Stomach (tissue), 9 donors: ENCODE measurements around the gene DIPK1C. TPM values are rescaled to one million over a fixed set of nuclear protein-coding genes. Genes with fewer than 3 reads are reported as not detected.

ENCODE experiments used
- DNase-seq, 2 donors: peaks; one replicate each; pipeline versions ENCODE4 v3.0.0 to v3.0.0-alpha.2; 2013 to 2019
- H3K27ac ChIP-seq, 5 donors: fragments of 200-600 bp in 4 of 5; sonication (generic) in 4 of 5; one replicate each; pipeline ENCODE4 v1.5.1; 2013 to 2019; ENCODE audit warnings: mild to moderate bottlenecking in 1 of 5, moderate library complexity in 1 of 5
- H3K27me3 ChIP-seq, 3 donors: fragments of 200-600 bp; sonication (generic); one replicate each; pipeline ENCODE4 v1.5.1; 2017 to 2019; ENCODE audit warnings: mixed run types in 1 of 3
- H3K36me3 ChIP-seq, 4 donors: fragments of 200-600 bp; sonication (generic); 1 replicate in 3 of 4; 2 replicates in 1 of 4; pipeline ENCODE4 v1.5.1; 2016 to 2019
- H3K4me1 ChIP-seq, 4 donors: fragments of 200-600 bp; sonication (generic); one replicate each; pipeline ENCODE4 v1.5.1; 2016 to 2019
- H3K4me3 ChIP-seq, 4 donors: fragments of 200-600 bp; sonication (generic) in 3 of 4; one replicate each; pipeline ENCODE4 v1.5.1; 2016 to 2019; ENCODE audit warnings: mild to moderate bottlenecking in 1 of 4
- H3K9me3 ChIP-seq, 4 donors: fragments of 200-600 bp; sonication (generic); one replicate each; pipeline ENCODE4 v1.5.1; 2016 to 2019
- EP300 ChIP-seq: sonication (generic); formaldehyde crosslinking; IDR thresholded peaks from one replicate; pipeline ENCODE4 v1.6.1; 2017; ENCODE audit warnings: antibody characterized with exemption
- POLR2A ChIP-seq, 4 donors: fragments of 450-650 bp; IDR thresholded peaks; one replicate each; pipeline ENCODE4 v1.6.1; 2016; ENCODE audit warnings: antibody characterized with exemption in 4 of 4, control low read depth in 2 of 4, mild to moderate bottlenecking in 1 of 4, moderate library complexity in 1 of 4
- POLR2AphosphoS5 ChIP-seq, 3 donors: sonication (generic); formaldehyde crosslinking; IDR thresholded peaks; one replicate each; pipeline ENCODE4 v1.6.1; 2016; ENCODE audit warnings: antibody characterized with exemption in 3 of 3
- WGBS, 5 donors: extraction: QIAGEN DNeasy Blood & Tissue Kit in 3 of 5; methylation state at CpG; one replicate each; pipeline versions ENCODE4 v1.1.5 to v1.1.7; 2013 to 2018; 5-methylcytosine and 5-hydroxymethylcytosine counted together
- intact Hi-C: fragments of 100-400 bp; cut with DNase I; formaldehyde crosslinking; loops from one replicate; pipeline ENCODE4 v1.15.1; 2023; ENCODE audit warnings: low total_unique reads
- polyA plus RNA-seq, 3 donors: library from polyadenylated mRNA; stranded (reverse); fragments of 200-250 nt; gene quantifications; one replicate each; pipeline ENCODE4 v1.2.3, GENCODE V29; 2013
- total RNA-seq, 5 donors: library from RNA; depleted of rRNA; stranded (reverse); fragments of >200 nt; gene quantifications; one replicate each; pipeline versions ENCODE4 v1.1.0 to v1.2.3, GENCODE V29; 2014 to 2016
- TF ChIP-seq, protein P1 (sequence below), 7 experiments: fragments of 450-650 bp in 4 of 7; fragments of 200-600 bp in 3 of 7; sonication (generic) in 3 of 7; IDR thresholded peaks; one replicate each; pipeline ENCODE4 v1.5.1; 2016 to 2019; ENCODE audit warnings: antibody characterized with exemption in 7 of 7, control low read depth in 2 of 7, mild to moderate bottlenecking in 1 of 7
- donor health status: healthy with polysubstance abuse.
- donor health status: Bipolar disorder and iron deficiency.
- donor health status: healthy.

Gene DIPK1C
- total and polyA plus RNA-seq, 8 donors, result 0.55 to 2.3 (median 1.8) TPM; not detected in 3

DNA sequence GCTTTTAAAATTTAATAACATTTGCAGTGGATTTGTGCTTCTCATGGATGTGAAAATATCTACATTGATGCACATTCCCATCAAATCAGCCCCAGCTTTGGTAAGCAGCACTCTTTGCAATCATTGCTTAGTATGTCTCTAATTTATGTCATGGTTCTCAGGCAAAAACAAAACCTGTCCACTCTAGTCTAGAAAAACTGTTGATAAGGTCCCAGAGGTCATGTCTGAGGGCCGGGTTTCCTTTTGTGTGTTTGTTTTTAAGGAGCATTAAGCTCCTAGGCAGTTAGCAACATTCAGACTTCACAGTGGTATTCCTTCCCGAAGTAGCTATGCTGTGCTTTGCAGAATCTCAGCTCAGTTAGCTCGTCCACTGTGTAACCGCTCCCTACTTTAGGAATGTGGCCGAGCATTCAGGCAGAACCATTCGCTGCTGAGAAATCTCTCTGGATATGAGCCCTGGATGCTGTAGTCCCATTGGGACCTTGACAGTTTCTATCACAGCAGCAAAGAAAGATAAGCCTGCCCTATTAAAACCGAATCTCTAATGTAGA lies 4.0 kb downstream of the DIPK1C start:
- DNase-seq, result peak in 1 of 2 donors; percentile 34
- H3K4me3 ChIP-seq, result no peak overlapping the region
- H3K27ac ChIP-seq, result no peak overlapping the region
- H3K4me1 ChIP-seq, result peaks cover 8 to 24% (median 18%) of the 10 kb centered on the region in 4 donors
- intact Hi-C loops, result no loop called here
- H3K27me3 ChIP-seq, result peaks cover 9 to 55% (median 39%) of the 10 kb centered on the region in 3 donors
- 41 to 62% (median 44%) methylated on average over 7 of the region's 7 CpGs for WGBS, 5 donors
- H3K9me3 ChIP-seq, result no peaks in the 10 kb centered on the region
- TF ChIP-seq, protein P1, sequence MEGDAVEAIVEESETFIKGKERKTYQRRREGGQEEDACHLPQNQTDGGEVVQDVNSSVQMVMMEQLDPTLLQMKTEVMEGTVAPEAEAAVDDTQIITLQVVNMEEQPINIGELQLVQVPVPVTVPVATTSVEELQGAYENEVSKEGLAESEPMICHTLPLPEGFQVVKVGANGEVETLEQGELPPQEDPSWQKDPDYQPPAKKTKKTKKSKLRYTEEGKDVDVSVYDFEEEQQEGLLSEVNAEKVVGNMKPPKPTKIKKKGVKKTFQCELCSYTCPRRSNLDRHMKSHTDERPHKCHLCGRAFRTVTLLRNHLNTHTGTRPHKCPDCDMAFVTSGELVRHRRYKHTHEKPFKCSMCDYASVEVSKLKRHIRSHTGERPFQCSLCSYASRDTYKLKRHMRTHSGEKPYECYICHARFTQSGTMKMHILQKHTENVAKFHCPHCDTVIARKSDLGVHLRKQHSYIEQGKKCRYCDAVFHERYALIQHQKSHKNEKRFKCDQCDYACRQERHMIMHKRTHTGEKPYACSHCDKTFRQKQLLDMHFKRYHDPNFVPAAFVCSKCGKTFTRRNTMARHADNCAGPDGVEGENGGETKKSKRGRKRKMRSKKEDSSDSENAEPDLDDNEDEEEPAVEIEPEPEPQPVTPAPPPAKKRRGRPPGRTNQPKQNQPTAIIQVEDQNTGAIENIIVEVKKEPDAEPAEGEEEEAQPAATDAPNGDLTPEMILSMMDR (IDR thresholded peaks at IDR 0.05), result no peak
- no peak for TF ChIP-seq POLR2A (IDR thresholded peaks at IDR 0.05)
- no peak for TF ChIP-seq POLR2AphosphoS5 (IDR thresholded peaks at IDR 0.05)
- no peak for TF ChIP-seq EP300
- no peaks in the 10 kb centered on the region for H3K36me3 ChIP-seq

DNA sequence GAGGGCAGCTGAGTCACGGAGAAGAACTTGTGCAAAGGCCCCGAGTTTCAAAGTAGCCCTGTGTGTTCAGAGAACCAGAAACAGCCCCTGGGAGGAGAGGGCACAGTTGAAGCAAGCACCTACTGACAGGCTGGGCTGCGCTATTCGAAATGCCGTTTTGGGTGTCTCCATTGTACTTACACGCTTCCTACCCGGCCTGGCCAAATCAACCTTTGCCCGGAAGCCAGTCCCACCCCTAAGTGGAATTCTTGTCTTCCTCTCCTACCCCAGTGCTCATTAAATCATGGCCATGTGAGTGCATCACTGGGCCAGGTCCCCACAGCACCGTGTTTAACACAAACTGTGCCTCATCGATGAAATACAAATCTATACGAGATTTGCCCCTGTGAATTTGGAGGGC lies 6.0 kb downstream of the DIPK1C start:
- peaks cover 1 to 5% (median 3%) of the 10 kb centered on the region in 4 donors for H3K4me1 ChIP-seq
- H3K27ac ChIP-seq, result no peak overlapping the region
- no peak for TF ChIP-seq EP300
- no peak for TF ChIP-seq POLR2AphosphoS5 (IDR thresholded peaks at IDR 0.05)
- TF ChIP-seq POLR2A (IDR thresholded peaks at IDR 0.05), result no peak
- TF ChIP-seq, protein P1 (IDR thresholded peaks at IDR 0.05), result no peak
- intact Hi-C loops, result no loop called here
- 79 to 87% (median 82%) methylated on average over 11 of the region's 11 CpGs for WGBS, 5 donors
- no peak overlapping the region for H3K4me3 ChIP-seq
- H3K36me3 ChIP-seq, result no peaks in the 10 kb centered on the region
- no peaks in the 10 kb centered on the region for H3K9me3 ChIP-seq
- H3K27me3 ChIP-seq, result peaks cover under 1 to 45% (median 21%) of the 10 kb centered on the region in 3 donors
- DNase-seq, result no peak

DNA sequence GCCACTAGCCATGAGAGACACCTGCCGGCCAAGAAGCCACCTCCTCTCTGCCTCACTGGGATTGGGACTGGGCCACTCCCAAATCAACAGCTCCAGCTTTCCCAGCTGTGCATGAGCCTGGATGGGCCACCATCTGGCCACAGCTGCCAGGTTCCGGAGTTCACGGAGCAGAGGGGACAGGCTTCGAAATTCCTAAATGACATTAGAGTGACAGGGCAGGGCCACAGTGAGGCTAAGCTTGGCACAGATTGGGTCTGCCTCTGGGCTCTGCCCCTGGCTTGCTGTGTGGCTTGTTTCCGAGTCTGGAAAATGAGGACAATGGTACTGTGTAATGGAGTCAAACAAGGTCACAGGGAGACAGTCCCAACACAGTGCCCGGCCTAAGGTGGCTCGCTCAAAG lies 6.5 kb downstream of the DIPK1C start:
- no peaks in the 10 kb centered on the region for H3K4me1 ChIP-seq
- WGBS, 5 donors, result 74 to 81% (median 75%) methylated on average over 7 of the region's 7 CpGs
- intact Hi-C loops, result no loop called here
- H3K4me3 ChIP-seq, result no peak overlapping the region
- no peak for DNase-seq
- no peak overlapping the region for H3K27ac ChIP-seq
- H3K36me3 ChIP-seq, result no peaks in the 10 kb centered on the region
- peaks cover 0 to 39% (median 16%) of the 10 kb centered on the region in 3 donors for H3K27me3 ChIP-seq
- no peaks in the 10 kb centered on the region for H3K9me3 ChIP-seq
- no peak for TF ChIP-seq POLR2A (IDR thresholded peaks at IDR 0.05)
- TF ChIP-seq POLR2AphosphoS5 (IDR thresholded peaks at IDR 0.05), result no peak
- TF ChIP-seq, protein P1 (IDR thresholded peaks at IDR 0.05), result no peak
- TF ChIP-seq EP300, result no peak

DNA sequence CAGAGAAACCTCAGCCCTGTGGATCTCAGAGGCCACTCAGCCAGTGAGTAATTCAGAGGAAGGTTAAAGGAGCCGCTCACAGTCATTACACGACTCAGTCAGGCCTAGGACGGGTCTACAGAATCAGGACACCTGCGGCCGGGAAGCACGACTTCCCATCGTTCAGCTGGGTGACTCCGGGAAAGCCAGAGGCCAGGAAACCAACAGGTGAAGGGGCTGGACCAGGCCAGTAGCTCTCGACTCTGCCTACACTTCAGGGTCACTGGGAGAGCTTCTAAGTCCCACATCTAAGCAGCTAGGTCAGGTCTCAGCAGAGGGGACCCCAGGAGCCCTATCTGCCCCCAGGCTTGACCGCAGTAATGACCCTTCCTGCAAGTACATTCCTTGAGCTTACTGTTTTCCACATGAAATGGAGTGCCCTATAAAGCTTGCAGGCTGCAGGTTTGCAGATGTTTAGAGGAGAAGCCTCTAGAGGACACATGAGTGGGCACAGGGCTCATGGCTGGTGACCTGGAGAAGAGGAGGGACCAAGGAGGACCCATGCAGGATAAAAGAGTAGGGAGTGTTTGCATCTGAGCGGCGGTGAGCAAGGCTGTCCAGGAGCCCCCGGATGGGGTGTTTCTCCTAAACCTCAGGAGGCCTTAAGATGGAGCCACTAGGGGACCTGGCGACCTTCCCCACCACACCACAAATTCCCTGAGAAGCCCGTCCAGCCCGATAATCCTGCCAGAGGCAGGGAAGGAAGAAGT lies 9.5 kb downstream of the DIPK1C start:
- Histone ChIP-seq H3K27me3 (peaks cover 0 to 18% (median 0%) of the 10 kb centered on the region in 3 donors), H3K36me3 (no peaks in the 10 kb centered on the region), H3K9me3 (no peaks in the 10 kb centered on the region), H3K4me3 (no peak overlapping the region), H3K27ac (no peak overlapping the region), H3K4me1 (no peaks in the 10 kb centered on the region)
- intact Hi-C loops, result no loop called here
- DNase-seq, result no peak
- WGBS, 5 donors, result 83 to 92% (median 89%) methylated on average over 16 of the region's 16 CpGs
- TF ChIP-seq, protein P1 (IDR thresholded peaks at IDR 0.05), result no peak
- no peak for TF ChIP-seq POLR2AphosphoS5 (IDR thresholded peaks at IDR 0.05)
- no peak for TF ChIP-seq EP300
- TF ChIP-seq POLR2A (IDR thresholded peaks at IDR 0.05), result no peak
